Prostate gland (tissue), 2 donors: Measurements from ENCODE around the gene EREG. TPM values are rescaled to one million over a fixed set of nuclear protein-coding genes. Genes with fewer than 3 reads are reported as not detected.

Experiments
- DNase-seq: peaks from one replicate; pipeline ENCODE4 v3.0.0-alpha.2; 2019; ENCODE audit warnings: low spot score
- H3K27ac ChIP-seq, 2 donors: fragments of 200-600 bp; sonication (generic); 2 replicates each; pipeline ENCODE4 v1.5.1; 2017 to 2019
- H3K27me3 ChIP-seq: fragments of 200-600 bp; sonication (generic); replicated peaks from 2 replicates; pipeline ENCODE4 v1.5.1; 2019; ENCODE audit not compliant: insufficient read depth
- H3K36me3 ChIP-seq, 2 donors: fragments of 200-600 bp; sonication (generic); 1 replicate in 1 of 2; 2 replicates in 1 of 2; pipeline versions ENCODE4 v1.5.1 to v1.8.1; 2017 to 2019
- H3K4me1 ChIP-seq: fragments of 200-600 bp; sonication (generic); replicated peaks from 2 replicates; pipeline ENCODE4 v1.5.1; 2019
- H3K4me3 ChIP-seq, 2 donors: fragments of 200-600 bp; sonication (generic); 2 replicates each; pipeline ENCODE4 v1.5.1; 2017 to 2019
- H3K9me3 ChIP-seq: fragments of 200-600 bp; sonication (generic); 2 replicates; pipeline ENCODE4 v1.5.1; 2017
- CTCF ChIP-seq, 4 experiments: fragments of 200-600 bp in 2 of 4; fragments of 450-650 bp in 2 of 4; sonication (generic) in 2 of 4; IDR thresholded peaks; 1 replicate in 3 of 4; 2 replicates in 1 of 4; pipeline ENCODE4 v1.5.1; 2016 to 2019; ENCODE audit warnings: antibody characterized with exemption in 4 of 4, mild to moderate bottlenecking in 2 of 4, moderate library complexity in 2 of 4
- POLR2A ChIP-seq: fragments of 450-650 bp; IDR thresholded peaks from one replicate; pipeline ENCODE4 v1.6.1; 2016; ENCODE audit warnings: antibody characterized with exemption, mild to moderate bottlenecking
- POLR2AphosphoS5 ChIP-seq: sonication (generic); formaldehyde crosslinking; IDR thresholded peaks from one replicate; pipeline ENCODE4 v1.6.1; 2017; ENCODE audit warnings: antibody characterized with exemption
- WGBS: methylation state at CpG from one replicate; pipeline ENCODE4 v1.1.5; 2018; 5-methylcytosine and 5-hydroxymethylcytosine counted together
- intact Hi-C: fragments of 100-400 bp; cut with DNase I; formaldehyde crosslinking; loops from one replicate; pipeline ENCODE4 v1.14.2; 2022
- total RNA-seq, 2 donors: library from RNA; depleted of rRNA; stranded (reverse); fragments of >200 nt; gene quantifications; one replicate each; pipeline ENCODE4 v1.1.0, GENCODE V29; 2016

EREG gene
- under 1 TPM; 0.18 to 0.51 TPM for total RNA-seq

GRCh38 chr4:74364652-74365491 lies at the start of gene EREG:
Gene EREG, plus strand, starts transcription at chr4:74365145. Its CDS starts 164 bp downstream, at chr4:74365309.
- intact Hi-C loops: no loop called here
- 16% methylated on average over 30 of the region's 40 CpGs for WGBS
- no peaks in the 10 kb centered on the region for H3K9me3 ChIP-seq
- H3K27ac ChIP-seq: no peak within 1 kb of the TSS
- no peak within 1 kb of the TSS for H3K4me3 ChIP-seq
- H3K36me3 ChIP-seq: no peaks in the 10 kb centered on the region
- TF ChIP-seq POLR2AphosphoS5: no peak
- TF ChIP-seq POLR2A: no peak
- TF ChIP-seq CTCF (IDR thresholded peaks at IDR 0.05): no peak
- no peaks in the 10 kb centered on the region for H3K27me3 ChIP-seq
- no peaks in the 10 kb centered on the region for H3K4me1 ChIP-seq
- DNase-seq: no peak

GRCh38 chr4:74315376-74315775 lies 49.6 kb upstream of the EREG start:
- Histone ChIP-seq H3K4me1 (no peaks in the 10 kb centered on the region), H3K27ac (no peak overlapping the region), H3K36me3 (no peaks in the 10 kb centered on the region), H3K27me3 (no peaks in the 10 kb centered on the region), H3K9me3 (no peaks in the 10 kb centered on the region), H3K4me3 (no peak overlapping the region)
- intact Hi-C loops: loop anchor here (10.0 kb wide), 1 partner anchor 91 kb away; no protein-coding TSS in a partner anchor
- DNase-seq: no peak
- TF ChIP-seq POLR2A (no peak), POLR2AphosphoS5 (no peak), CTCF (IDR thresholded peaks at IDR 0.05) (no peak)
- WGBS: 91% methylated on average over 5 of the region's 5 CpGs

- no peak for TF ChIP-seq POLR2AphosphoS5
- no peak for TF ChIP-seq POLR2A
- no peak for TF ChIP-seq CTCF (IDR thresholded peaks at IDR 0.05)
- WGBS: 65% methylated on average over 2 of the region's 2 CpGs
- Histone ChIP-seq H3K4me1 (no peaks in the 10 kb centered on the region), H3K36me3 (no peaks in the 10 kb centered on the region), H3K4me3 (no peak overlapping the region), H3K27ac (no peak overlapping the region), H3K9me3 (no peaks in the 10 kb centered on the region), H3K27me3 (no peaks in the 10 kb centered on the region)
- intact Hi-C loops: loop anchor here (10.0 kb wide), 1 partner anchor 92 kb away; no protein-coding TSS in a partner anchor
- DNase-seq: no peak
Observed at GRCh38 chr4:74316397-74316796, 48.5 kb upstream of the EREG start.

GRCh38 chr4:74317616-74318246 lies 47.2 kb upstream of the EREG start:
- no peaks in the 10 kb centered on the region for H3K4me1 ChIP-seq
- intact Hi-C loops: loop anchor here (10.0 kb wide), 1 partner anchor 93 kb away; no protein-coding TSS in a partner anchor
- WGBS: 59% methylated on average over 3 of the region's 3 CpGs

More at GRCh38 chr4:74317616-74318246, 47.2 kb upstream of the EREG start:
- TF ChIP-seq POLR2AphosphoS5: no peak
- no peak for TF ChIP-seq POLR2A
- TF ChIP-seq CTCF (IDR thresholded peaks at IDR 0.05): no peak
- H3K27me3 ChIP-seq: no peaks in the 10 kb centered on the region
- no peaks in the 10 kb centered on the region for H3K36me3 ChIP-seq
- no peak for DNase-seq
- H3K27ac ChIP-seq: no peak overlapping the region
- no peak overlapping the region for H3K4me3 ChIP-seq
- no peaks in the 10 kb centered on the region for H3K9me3 ChIP-seq
